Stimulated activated naive CD4-positive, alpha-beta T cell (primary cell): ENCODE measurements around the gene PRKAG2.

Source experiments
- DNase-seq, 6 experiments: peaks; one replicate each; lab custom pipeline; 2025; lab: John Stamatoyannopoulos, UW

Gene PRKAG2

GRCh38 chr7:151623766-151624165 lies 253.1 kb downstream of the PRKAG2 start:
- DNase-seq = no peak

GRCh38 chr7:151621961-151622360 lies 255.0 kb downstream of the PRKAG2 start:
- DNase-seq = no peak

GRCh38 chr7:151616443-151617213 lies 260.3 kb downstream of the PRKAG2 start:
- no peak for DNase-seq

GRCh38 chr7:151615784-151616183 lies 261.1 kb downstream of the PRKAG2 start:
- no peak for DNase-seq

- no peak for DNase-seq
Observed at GRCh38 chr7:151615058-151615457, 261.9 kb downstream of the PRKAG2 start.

GRCh38 chr7:151614019-151614418 lies 262.9 kb downstream of the PRKAG2 start:
- DNase-seq = no peak

- no peak for DNase-seq
Observed at GRCh38 chr7:151611878-151612277, 265.0 kb downstream of the PRKAG2 start.

- no peak for DNase-seq
Observed at GRCh38 chr7:151611041-151611440, 265.9 kb downstream of the PRKAG2 start.

GRCh38 chr7:151608031-151608551 lies 268.8 kb downstream of the PRKAG2 start:
- no peak for DNase-seq

- DNase-seq = no peak
Observed at GRCh38 chr7:151607464-151607867, 269.4 kb downstream of the PRKAG2 start.

- no peak for DNase-seq
Observed at GRCh38 chr7:151603951-151604350, 273.0 kb downstream of the PRKAG2 start.

- no peak for DNase-seq
Observed at GRCh38 chr7:151601521-151602305, 275.2 kb downstream of the PRKAG2 start.

GRCh38 chr7:151600331-151600730 lies 276.6 kb downstream of the PRKAG2 start:
- DNase-seq = no peak

GRCh38 chr7:151599401-151600227 lies 277.3 kb downstream of the PRKAG2 start:
- no peak for DNase-seq

GRCh38 chr7:151597541-151598444 lies 279.1 kb downstream of the PRKAG2 start:
- no peak for DNase-seq

GRCh38 chr7:151595702-151596350 lies 281.1 kb downstream of the PRKAG2 start:
- DNase-seq = no peak

GRCh38 chr7:151592868-151593486 lies 283.9 kb downstream of the PRKAG2 start:
- no peak for DNase-seq

GRCh38 chr7:151592330-151592729 lies 284.6 kb downstream of the PRKAG2 start:
- DNase-seq = no peak

GRCh38 chr7:151591866-151592265 lies 285.0 kb downstream of the PRKAG2 start:
- DNase-seq = no peak
